ENCODE data around the gene DNM1. TPM values are rescaled to one million over a fixed set of nuclear protein-coding genes. Genes with fewer than 3 reads are reported as not detected.

The DNM1 gene
- total and polyA plus RNA-seq, 2 experiments from 2014 or later: 36.0 to 42.0 TPM

- Histone ChIP-seq H3K4me3 (peak overlapping the region; percentile 88), H3K79me2 (replicated peaks; ENCODE audit: insufficient read depth) (0 out of 2 replicates have a peak, but pooled peaks cover 6% of the 10 kb centered on the region), H2AFZ (no peak overlapping the region), H3F3A (replicated peaks; ENCODE audit: low read depth) (peaks cover 12% of the 10 kb centered on the region; the same call in 1 of the 2 replicates), H3K36me3 (ENCODE audit: insufficient read depth) (no peaks in the 10 kb centered on the region), H3K4me1 (ENCODE audit: insufficient read depth) (peaks cover 17% of the 10 kb centered on the region), H3K27ac (ENCODE audit: low read depth) (no peak overlapping the region), H4K20me1 (replicated peaks; ENCODE audit: insufficient read depth) (peaks cover 6% of the 10 kb centered on the region), H3K27me3 (ENCODE audit: insufficient read depth) (no peaks in the 10 kb centered on the region), H3K4me2 (peak overlapping the region; percentile 94), H3K9me2 (ENCODE audit: insufficient read depth) (no peaks in the 10 kb centered on the region)
- Mint-ChIP-seq H3K27ac (no peak overlapping the region), H3K4me3 (peak overlapping the region; percentile 87), H3K36me3 (ENCODE audit: low read depth) (peaks cover 9% of the 10 kb centered on the region; the same call in 2 of the 3 replicates), H3K4me1 (peaks cover 33% of the 10 kb centered on the region), H3K9me3 (no peaks in the 10 kb centered on the region; the same call in 2 of the 3 replicates), H3K27me3 (ENCODE audit: insufficient read depth, low read depth, poor library complexity) (peaks cover 21% of the 10 kb centered on the region)
- DNase-seq (ENCODE audit: low spot score) (peak; percentile 65), ATAC-seq (peak; percentile 35)
- TF ChIP-seq STAT1 (IDR thresholded peaks at IDR 0.05; ENCODE audit: unreplicated experiment) (no peak), NANOG (IDR thresholded peaks at IDR 0.05; ENCODE audit: borderline replicate concordance) (no peak), EZH2phosphoT487 (IDR thresholded peaks at IDR 0.05; ENCODE audit: unreplicated experiment) (no peak), REST (IDR thresholded peaks at IDR 0.05; ENCODE audit: unreplicated experiment) (no peak), CTCF (conservative IDR thresholded peaks at IDR 0.05; ENCODE audit: low read depth in 2 of 2) (no peak), ZNF331 (CRISPR knock-in tag; IDR thresholded peaks at IDR 0.05; ENCODE audit: low read depth) (no peak), POLR2AphosphoS5 (IDR thresholded peaks at IDR 0.05; ENCODE audit: low read depth) (no peak), ZNF462 (CRISPR knock-in tag; IDR thresholded peaks at IDR 0.05) (no peak), EZH2 (IDR thresholded peaks at IDR 0.05; ENCODE audit: low read depth, unreplicated experiment) (no peak), JUNB (IDR thresholded peaks at IDR 0.05; ENCODE audit: unreplicated experiment) (no peak), ZNF114 (CRISPR knock-in tag; IDR thresholded peaks at IDR 0.05) (no peak), ETS1 (IDR thresholded peaks at IDR 0.05) (no peak), CREB1 (CRISPR knock-in tag; IDR thresholded peaks at IDR 0.05; ENCODE audit: low read depth) (no peak)
Measured at GRCh38 chr9:128250839-128251731, 47.9 kb downstream of the DNM1 start.

All from GM23338 (cell line).